ENCODE measurements around the gene MAP3K6.
"Not testable (repeated sequence)": the region's sequence is repeated elsewhere in the genome, so short reads cannot be mapped to it uniquely, and the experiment has no call there.

The MAP3K6 gene

GRCh38 chr1:27366411-27367159 lies at the start of gene MAP3K6:
Gene MAP3K6 (minus strand): TSS chr1:27366961. CDS start chr1:27366597, 364 bp downstream.
- peak; percentile 2 for DNase-seq

GRCh38 chr1:27414091-27414490 lies 47.3 kb upstream of the MAP3K6 start:
- DNase-seq = no peak

- no peak for DNase-seq
Measured at GRCh38 chr1:27413004-27413403, 46.2 kb upstream of the MAP3K6 start.

- no peak for DNase-seq
Measured at GRCh38 chr1:27412502-27412901, 45.7 kb upstream of the MAP3K6 start.

- DNase-seq = no peak
Measured at GRCh38 chr1:27410709-27411108, 43.9 kb upstream of the MAP3K6 start.

- no peak for DNase-seq
Measured at GRCh38 chr1:27409669-27410068, 42.9 kb upstream of the MAP3K6 start.

- no peak for DNase-seq
Measured at GRCh38 chr1:27408151-27408550, 41.4 kb upstream of the MAP3K6 start.

GRCh38 chr1:27406791-27407190 lies 40.0 kb upstream of the MAP3K6 start:
- not testable (repeated sequence) for DNase-seq

- DNase-seq = no peak
Measured at GRCh38 chr1:27406362-27406680, 39.6 kb upstream of the MAP3K6 start.

GRCh38 chr1:27405598-27406361 lies 39.0 kb upstream of the MAP3K6 start:
- DNase-seq = not testable (repeated sequence)

- DNase-seq = no peak
Measured at GRCh38 chr1:27405074-27405473, 38.3 kb upstream of the MAP3K6 start.

GRCh38 chr1:27403931-27404330 lies 37.2 kb upstream of the MAP3K6 start:
- DNase-seq = no peak

GRCh38 chr1:27403065-27403726 lies 36.4 kb upstream of the MAP3K6 start:
- no peak for DNase-seq

GRCh38 chr1:27402349-27402754 lies 35.6 kb upstream of the MAP3K6 start:
- DNase-seq = no peak

- DNase-seq = no peak
Measured at GRCh38 chr1:27400963-27401341, 34.2 kb upstream of the MAP3K6 start.

GRCh38 chr1:27400082-27400962 lies 33.6 kb upstream of the MAP3K6 start:
- no peak for DNase-seq

GRCh38 chr1:27399251-27400025 lies 32.7 kb upstream of the MAP3K6 start:
- no peak for DNase-seq

- no peak for DNase-seq
Measured at GRCh38 chr1:27398405-27399149, 31.8 kb upstream of the MAP3K6 start.

GRCh38 chr1:27397749-27398148 lies 31.0 kb upstream of the MAP3K6 start:
- no peak for DNase-seq

GRCh38 chr1:27397110-27397509 lies 30.3 kb upstream of the MAP3K6 start:
- DNase-seq = no peak

- peak; percentile 21 for DNase-seq
Measured at GRCh38 chr1:27395441-27396195, 28.9 kb upstream of the MAP3K6 start.

Measured in NCI-H774 (cell line).